ENCODE measurements around the gene ATOH8.

ATOH8 gene

GRCh38 chr2:85754313-85755095, 713 bp downstream of the ATOH8 start:
- no peak for DNase-seq (ENCODE audit: low spot score)
- TF ChIP-seq CTCF (IDR thresholded peaks at IDR 0.05): peak; percentile 24
- Histone ChIP-seq H3K4me3 (peak overlapping the region; percentile 87), H3K27ac (peak overlapping the region; percentile 89 to 91)

- TF ChIP-seq CTCF (IDR thresholded peaks at IDR 0.05): no peak
- peak overlapping the region; percentile 89 to 91 for H3K27ac ChIP-seq
- H3K4me3 ChIP-seq: peak overlapping the region; percentile 87
- DNase-seq (ENCODE audit: low spot score): no peak
These were observed 1.6 kb downstream of the ATOH8 start for GRCh38 chr2:85755122-85756027.

- TF ChIP-seq CTCF (IDR thresholded peaks at IDR 0.05): no peak
- H3K27ac ChIP-seq: peak overlapping the region; percentile 89 to 91
- DNase-seq (ENCODE audit: low spot score): no peak
- peak overlapping the region; percentile 87 for H3K4me3 ChIP-seq
These were observed 2.4 kb downstream of the ATOH8 start for GRCh38 chr2:85756195-85756594.

- H3K27ac ChIP-seq: peak overlapping the region; percentile 89 to 91
- no peak for DNase-seq (ENCODE audit: low spot score)
- no peak for TF ChIP-seq CTCF (IDR thresholded peaks at IDR 0.05)
- H3K4me3 ChIP-seq: peak overlapping the region; percentile 87
These were observed 3.1 kb downstream of the ATOH8 start for GRCh38 chr2:85756822-85757435.

GRCh38 chr2:85757860-85758259, 4.1 kb downstream of the ATOH8 start:
- TF ChIP-seq CTCF (IDR thresholded peaks at IDR 0.05): no peak
- no peak for DNase-seq (ENCODE audit: low spot score)
- Histone ChIP-seq H3K4me3 (peak overlapping the region; percentile 87), H3K27ac (no peak overlapping the region)

- TF ChIP-seq CTCF (IDR thresholded peaks at IDR 0.05): no peak
- Histone ChIP-seq H3K4me3 (peak overlapping the region; percentile 87), H3K27ac (peak overlapping the region in 1 of 2 donors; percentile 80)
- DNase-seq (ENCODE audit: low spot score): no peak
These were observed 4.8 kb downstream of the ATOH8 start for GRCh38 chr2:85758361-85759256.
